CD1c-positive myeloid dendritic cell (primary cell): ENCODE data around the gene CLDN12.
A peak's percentile ranks its signal among the peaks of the same experiment; 100 is the strongest.

Experiments
- DNase-seq: peaks from one replicate; pipeline ENCODE4 v3.0.0-alpha.2; 2016; ENCODE audit errors: extremely low spot score

Gene CLDN12

DNA sequence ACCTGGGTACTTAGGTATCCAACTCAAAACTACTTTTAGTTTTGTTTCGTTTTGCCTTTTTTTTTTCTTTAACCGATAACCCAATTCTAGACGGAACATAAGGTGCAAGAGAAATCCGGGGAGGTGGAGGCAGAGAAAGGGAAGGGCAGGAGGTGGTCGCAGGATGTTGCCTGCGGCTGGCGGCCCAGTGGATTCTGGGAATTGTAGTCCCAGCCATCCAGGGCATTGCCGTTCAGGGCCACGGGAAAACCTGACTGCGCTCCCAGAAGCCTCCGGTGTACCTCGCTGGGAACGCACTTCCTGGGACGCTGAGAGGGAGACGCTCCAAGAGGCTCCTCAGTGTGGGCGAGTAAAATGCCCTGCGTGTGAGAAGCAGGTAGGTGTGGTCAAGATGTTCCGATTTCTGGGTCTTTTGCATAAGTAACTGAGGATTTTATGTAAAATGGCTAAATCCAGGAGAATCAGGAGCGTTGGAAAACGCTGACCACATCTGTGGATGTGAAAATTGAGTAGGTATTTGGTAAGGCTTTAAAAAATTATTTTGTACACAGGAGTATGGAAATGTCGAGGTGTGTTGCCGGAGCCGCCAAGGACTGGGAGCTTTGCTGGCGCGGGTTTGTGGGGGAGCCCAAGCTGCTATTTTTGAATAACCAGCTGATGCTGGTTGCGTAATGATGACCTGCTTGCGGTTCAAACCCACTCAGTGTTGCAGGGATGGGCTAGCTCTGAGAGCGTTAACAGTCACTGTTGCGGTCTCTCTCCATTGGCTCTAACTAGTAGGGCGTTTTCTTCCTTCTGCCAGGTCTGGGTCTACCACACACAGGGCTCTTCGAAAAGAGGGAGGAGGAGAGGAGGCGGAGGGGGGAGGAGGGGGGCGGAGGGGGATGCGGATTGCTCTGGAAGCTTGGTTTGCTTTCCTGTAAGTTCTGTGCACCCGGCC, at the start of gene CLDN12:
CLDN12 (plus strand) TSS at position 288 of the 940 bp plus-strand sequence. CDS start 9,216 bp downstream, outside the sequence.
- peak; percentile 86 for DNase-seq

DNA sequence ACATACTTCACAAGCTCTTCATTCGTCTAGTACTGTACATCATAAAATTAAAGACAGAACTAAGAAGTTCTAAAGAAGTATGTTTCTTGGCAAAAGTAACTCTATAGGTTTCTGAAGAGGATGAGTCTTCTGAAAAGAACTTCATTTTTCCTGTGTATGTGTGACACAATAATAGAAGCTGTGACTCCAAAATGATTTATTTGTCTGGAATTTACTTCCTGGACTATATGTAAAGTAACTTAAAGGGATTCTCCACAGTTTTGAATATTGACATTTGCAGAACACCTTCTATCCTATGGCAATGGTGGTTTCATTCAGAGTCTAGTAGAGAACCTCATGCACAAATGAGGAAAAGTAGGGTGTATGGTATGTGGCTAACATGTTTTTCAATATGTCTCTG, 19.8 kb upstream of the CLDN12 start:
- DNase-seq, result no peak

DNA sequence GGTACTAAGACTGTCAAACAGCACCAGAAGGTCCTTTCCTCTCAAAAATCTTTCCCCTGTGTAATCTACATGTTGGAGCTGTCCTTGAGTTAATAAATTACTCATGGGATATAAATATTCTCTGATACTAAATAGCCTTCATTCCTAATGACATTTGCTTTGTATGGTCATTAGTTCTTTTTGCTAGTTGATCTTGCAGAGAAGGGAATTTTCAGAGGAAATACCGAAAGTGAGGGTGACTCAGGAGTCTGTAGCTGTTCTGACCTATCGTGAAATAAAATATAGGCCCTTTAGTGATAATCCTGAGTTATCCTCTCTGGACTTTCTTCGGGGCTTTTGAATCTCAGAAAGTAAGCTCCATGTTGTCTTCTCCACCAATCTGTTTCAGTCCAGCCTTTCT, 19.4 kb upstream of the CLDN12 start:
- no peak for DNase-seq

GRCh38 chr7:90384433-90384832, 18.8 kb upstream of the CLDN12 start:
- no peak for DNase-seq

DNA sequence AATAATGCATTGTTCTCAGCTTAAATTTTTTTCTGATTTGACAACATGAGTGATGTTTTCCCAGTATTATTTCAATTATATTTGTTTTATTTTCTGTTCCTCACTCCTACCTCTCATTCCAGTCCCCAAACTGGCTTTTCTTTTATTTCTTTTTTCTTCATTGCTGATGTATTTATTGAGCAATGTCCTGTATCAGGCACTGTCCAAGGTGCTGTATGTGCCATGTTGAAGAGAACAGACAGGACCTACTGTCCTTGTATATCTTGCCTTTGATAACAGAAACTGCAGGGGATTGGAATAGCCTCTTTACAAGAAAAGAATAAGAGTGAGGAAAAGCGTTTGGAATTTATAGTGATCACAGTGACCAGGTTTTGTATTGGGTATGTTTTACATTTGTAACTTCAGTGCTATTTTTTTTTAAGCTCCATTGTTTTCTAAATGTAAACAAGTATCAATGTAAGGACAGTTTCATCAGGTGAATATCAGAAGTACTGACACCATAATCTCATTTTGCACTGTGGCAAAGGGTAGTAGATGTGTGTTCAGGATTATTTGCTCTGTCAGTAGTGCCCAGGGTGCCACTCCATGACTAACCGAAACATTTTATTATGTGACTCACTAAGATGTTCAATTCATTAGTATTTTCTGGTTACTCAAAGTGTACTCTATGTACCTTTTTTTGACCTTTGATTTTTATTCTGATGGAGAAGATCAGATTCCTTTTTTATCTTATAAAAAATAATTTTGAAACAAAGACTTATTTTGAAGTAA, 15.6 kb upstream of the CLDN12 start:
- DNase-seq, result no peak

GRCh38 chr7:90390926-90391325, 12.3 kb upstream of the CLDN12 start:
- no peak for DNase-seq

DNA sequence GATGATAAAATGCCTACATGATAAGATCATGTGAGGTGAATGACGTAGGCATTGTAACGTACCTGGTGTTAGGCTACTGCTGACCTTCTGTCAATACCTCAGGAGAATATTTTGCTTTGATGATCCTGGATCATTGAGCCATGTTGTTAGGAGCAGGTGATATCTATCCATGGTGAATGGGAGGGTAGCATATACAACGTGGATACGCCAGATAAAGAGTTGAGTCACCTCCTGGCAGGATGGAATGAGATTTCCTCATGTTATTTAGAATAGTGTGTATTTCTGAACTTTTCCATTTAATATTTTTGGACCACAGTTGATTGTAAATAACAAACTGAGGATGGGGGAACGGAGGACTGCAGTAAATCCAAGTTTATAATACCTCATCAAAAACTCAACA, 11.8 kb upstream of the CLDN12 start:
- no peak for DNase-seq

- DNase-seq, result no peak
These were observed 6.8 kb upstream of the CLDN12 start for GRCh38 chr7:90396420-90396819.

DNA sequence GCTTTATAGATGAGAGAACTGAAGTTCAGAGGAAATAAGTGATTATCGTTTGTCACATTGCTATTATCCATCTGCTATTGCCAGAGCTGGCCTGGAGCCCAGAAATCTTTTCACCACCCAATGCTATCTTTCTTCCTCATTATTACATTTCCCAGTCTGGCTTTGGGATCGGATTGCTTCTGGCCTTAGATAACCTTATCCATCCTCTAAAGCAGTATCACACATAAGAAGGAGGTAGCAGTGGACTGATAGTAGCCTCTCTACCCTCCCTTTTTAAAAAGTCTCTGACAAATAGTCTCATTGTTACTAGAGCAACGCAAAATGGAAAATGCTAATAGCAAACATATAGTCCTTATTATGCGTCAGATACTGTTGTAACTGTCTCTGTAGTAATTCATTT, 1.3 kb upstream of the CLDN12 start:
- DNase-seq, result no peak

GRCh38 chr7:90402785-90403173, 482 bp upstream of the CLDN12 start:
- DNase-seq, result no peak

GRCh38 chr7:90404777-90405176, 1.5 kb downstream of the CLDN12 start:
- DNase-seq, result no peak

DNA sequence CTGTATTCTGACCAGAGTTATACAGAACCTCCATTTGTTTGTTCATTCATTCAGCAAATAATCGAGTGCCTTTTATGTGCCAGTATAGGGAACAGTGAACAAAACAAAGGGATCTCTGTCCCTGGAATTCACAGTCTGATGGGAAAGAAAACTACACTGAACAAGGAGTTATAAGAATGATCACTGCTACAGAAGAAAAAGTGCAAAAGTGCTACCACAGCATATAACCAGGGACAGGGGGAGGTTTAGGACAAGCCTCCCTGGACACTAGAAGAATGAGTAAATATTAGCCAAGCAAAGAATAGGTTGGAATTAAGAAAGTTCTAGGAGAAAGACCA, 4.2 kb downstream of the CLDN12 start:
- no peak for DNase-seq

DNA sequence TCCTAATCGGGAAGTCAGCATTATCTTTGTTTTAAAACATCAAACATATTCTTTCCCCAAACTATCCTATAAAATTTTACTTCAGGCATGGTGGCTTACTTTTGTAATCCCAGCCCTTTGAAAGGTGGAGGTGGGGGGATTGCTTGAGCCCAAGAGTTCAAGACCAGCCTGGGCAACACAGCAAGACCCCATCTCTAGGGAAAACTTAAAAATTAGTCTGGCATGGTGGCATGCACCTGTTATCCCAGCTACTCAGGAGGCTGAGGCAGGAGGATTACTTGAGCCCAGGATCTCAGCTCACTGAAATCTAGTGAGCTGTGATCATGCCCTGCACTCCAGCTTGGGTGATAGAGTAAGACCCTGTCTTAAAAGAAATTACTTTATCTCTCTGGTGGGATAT, 4.9 kb downstream of the CLDN12 start:
- no peak for DNase-seq

GRCh38 chr7:90409667-90410066, 6.4 kb downstream of the CLDN12 start:
- DNase-seq, result no peak

DNA sequence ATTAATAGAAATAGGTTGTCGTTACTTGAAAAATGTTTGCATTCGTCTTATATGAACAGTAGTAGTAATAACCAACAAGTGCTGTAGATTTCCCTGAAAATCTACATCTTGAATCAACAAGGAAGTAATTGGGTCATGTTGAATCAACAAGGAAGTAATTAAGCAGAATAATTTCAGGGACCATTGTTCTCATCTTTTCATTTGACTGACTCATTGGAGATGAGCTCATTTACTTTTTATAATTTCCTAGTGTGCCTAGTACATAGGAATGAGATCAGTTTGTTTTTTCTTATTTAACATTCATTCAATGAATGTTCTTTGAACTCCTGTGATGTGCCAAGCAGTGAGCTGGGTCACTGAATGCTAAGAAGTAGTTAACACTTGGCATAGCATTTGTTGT, 8.2 kb downstream of the CLDN12 start:
- DNase-seq, result no peak

GRCh38 chr7:90412458-90413184, 9.4 kb downstream of the CLDN12 start:
- DNase-seq, result no peak

DNA sequence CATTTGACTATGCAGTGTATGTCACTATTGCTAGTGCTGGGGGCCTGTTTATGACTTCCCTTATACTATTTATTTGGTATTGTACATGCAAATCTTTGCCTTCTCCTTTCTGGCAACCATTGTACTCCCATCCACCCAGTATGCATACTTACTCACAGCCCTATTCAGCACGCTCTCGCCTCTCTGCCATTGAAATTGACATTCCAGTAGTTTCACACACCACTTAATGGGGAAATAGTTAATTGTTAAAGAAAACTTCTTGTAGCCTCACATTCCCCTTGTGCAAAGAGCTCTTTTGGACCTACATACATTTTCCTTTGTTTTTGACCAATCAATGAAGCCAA, 9.9 kb downstream of the CLDN12 start:
- no peak for DNase-seq

GRCh38 chr7:90421651-90422050, 18.4 kb downstream of the CLDN12 start:
- no peak for DNase-seq

GRCh38 chr7:90424720-90425119, 21.5 kb downstream of the CLDN12 start:
- DNase-seq, result no peak

DNA sequence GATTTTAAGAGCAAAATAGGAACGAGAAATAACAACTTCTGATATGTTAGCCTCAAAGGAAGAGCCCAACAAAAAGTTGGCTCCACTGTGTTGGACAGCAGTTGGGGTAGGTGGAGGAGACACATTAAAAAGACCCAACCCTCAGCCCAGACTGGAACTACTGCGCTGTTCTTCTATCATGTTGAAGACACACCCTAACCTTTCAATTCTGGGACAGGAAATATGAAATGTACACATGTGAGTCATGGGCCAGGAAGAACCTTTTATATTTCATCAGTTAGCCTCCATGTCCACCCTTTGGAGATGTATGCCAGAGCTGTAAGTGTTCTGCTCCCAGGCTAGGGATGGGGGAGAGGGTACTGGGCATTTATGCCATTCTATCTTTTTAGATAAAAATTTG, 22.1 kb downstream of the CLDN12 start:
- no peak for DNase-seq

GRCh38 chr7:90430614-90431460, 27.6 kb downstream of the CLDN12 start:
- DNase-seq, result no peak

DNA sequence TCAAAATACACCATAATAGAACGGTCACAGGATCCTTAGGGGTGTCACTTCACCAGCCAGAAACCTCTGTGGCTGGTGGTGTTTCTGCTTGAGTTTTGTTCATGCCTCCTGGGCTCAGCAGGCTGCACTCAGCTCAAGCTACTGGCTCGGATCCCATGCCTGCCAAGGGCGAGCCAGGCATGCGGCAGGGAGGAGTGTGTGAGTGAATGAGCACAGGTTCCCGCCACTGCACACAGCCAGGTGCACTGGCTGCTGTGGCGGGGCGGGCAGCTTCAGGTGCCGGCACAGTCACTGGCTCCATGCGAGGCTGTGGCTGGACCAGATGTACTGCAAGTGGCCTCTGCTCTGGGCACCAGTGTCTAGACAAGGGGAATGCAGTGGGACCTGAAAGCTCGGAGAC, 29.5 kb downstream of the CLDN12 start:
- DNase-seq, result no peak
